ENCODE measurements around the gene ROBO2. TPM values are rescaled to one million over a fixed set of nuclear protein-coding genes. Genes with fewer than 3 reads are reported as not detected.

Gene ROBO2
- polyA plus RNA-seq, 1 of the 3 experiments (the other 2 are of a cell fraction): not detected

DNA sequence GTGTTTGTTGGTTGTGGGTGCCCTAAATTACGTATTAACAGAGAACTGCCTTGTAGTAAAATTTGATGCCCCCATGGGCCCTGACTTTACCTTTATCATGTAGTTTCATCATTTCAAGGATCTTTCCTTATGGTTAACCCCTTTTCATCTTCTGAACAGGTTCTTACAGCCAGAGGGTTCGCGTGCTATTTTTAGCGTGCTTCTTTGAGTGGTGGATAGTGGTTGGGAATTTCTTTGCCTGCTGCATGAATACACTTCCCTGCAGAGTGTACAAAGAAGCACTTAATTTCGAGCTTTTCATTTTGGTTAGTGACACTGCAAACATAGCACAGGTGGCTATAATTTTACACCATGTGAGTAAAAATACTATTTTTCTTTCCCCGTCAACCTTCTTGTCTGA is 231.8 kb downstream of the ROBO2 start:
- no peak overlapping the region for H3K27ac ChIP-seq (ENCODE audit: low read depth in 2 of 2, low read length in 1 of 2)
- POLR2A ChIA-PET: no interaction called here
- H4K20me1 ChIP-seq (ENCODE audit: insufficient read depth): no peaks in the 10 kb centered on the region
- no peak overlapping the region for H3K4me2 ChIP-seq
- no peaks in the 10 kb centered on the region for H3K4me1 ChIP-seq (ENCODE audit: control insufficient read depth in 1 of 2, insufficient read depth in 2 of 2, low read depth in 1 of 2, low read length in 1 of 2)
- no peak overlapping the region for H3K4me3 ChIP-seq (ENCODE audit: low read depth in 2 of 2, low read length in 1 of 2)
- WGBS (ENCODE audit: low lambda C conversion rate): 60% methylated on average over 6 of the region's 6 CpGs
- H3K9me3 ChIP-seq: no peaks in the 10 kb centered on the region
- H3F3A ChIP-seq (replicated peaks; ENCODE audit: insufficient read depth): no peaks in the 10 kb centered on the region
- CTCF ChIA-PET: no interaction called here
- H3K79me2 ChIP-seq (ENCODE audit: insufficient read depth): no peaks in the 10 kb centered on the region
- H3K36me3 ChIP-seq (replicated peaks in 1 of 2; ENCODE audit: control insufficient read depth in 1 of 2, insufficient read depth in 2 of 2, low read length in 1 of 2): no peaks in the 10 kb centered on the region
- H3K9ac ChIP-seq: no peak overlapping the region
- H3K27me3 ChIP-seq (ENCODE audit: insufficient read depth): no peaks in the 10 kb centered on the region
- DNase-seq: no peak
- H3K9me2 ChIP-seq: no peaks in the 10 kb centered on the region
- TF ChIP-seq YY1 (IDR thresholded peaks at IDR 0.05; ENCODE audit: low read depth) (no peak), FOXM1 (IDR thresholded peaks at IDR 0.05; ENCODE audit: low read depth) (no peak), FOSL2 (IDR thresholded peaks at IDR 0.05; ENCODE audit: borderline replicate concordance, low read depth) (no peak)
- TF ChIP-seq, protein P1, sequence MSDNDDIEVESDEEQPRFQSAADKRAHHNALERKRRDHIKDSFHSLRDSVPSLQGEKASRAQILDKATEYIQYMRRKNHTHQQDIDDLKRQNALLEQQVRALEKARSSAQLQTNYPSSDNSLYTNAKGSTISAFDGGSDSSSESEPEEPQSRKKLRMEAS (IDR thresholded peaks at IDR 0.05; ENCODE audit: low read depth): no peak
- no peak overlapping the region for H2AFZ ChIP-seq (ENCODE audit: low read depth)

DNA sequence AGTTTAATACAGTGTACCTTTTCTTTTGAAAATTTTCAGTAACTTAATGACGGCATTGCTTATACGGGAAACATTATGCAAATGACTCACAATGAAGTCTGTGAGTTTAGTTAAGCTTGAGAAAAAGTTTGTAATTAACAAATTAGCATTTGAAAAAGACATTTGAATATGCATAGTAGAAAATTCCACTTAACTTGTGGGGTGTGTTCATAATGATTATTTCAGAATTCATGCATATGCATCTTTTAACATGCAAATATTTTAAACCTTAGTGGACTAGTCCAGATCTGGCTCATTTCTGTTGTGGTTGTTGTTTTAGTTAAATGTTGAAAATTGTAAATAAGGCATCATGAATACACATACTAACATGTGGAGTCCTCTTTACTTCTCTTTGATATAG is 239.4 kb downstream of the ROBO2 start:
- WGBS (ENCODE audit: low lambda C conversion rate): 80% methylated on average over 2 of the region's 2 CpGs
- H3K9me3 ChIP-seq: no peaks in the 10 kb centered on the region

More for the DNA sequence above, 239.4 kb downstream of the ROBO2 start:
- ChIA-PET CTCF (no interaction called here), POLR2A (no interaction called here)
- no peak for DNase-seq
- Histone ChIP-seq H2AFZ (ENCODE audit: low read depth) (no peak overlapping the region), H3F3A (replicated peaks; ENCODE audit: insufficient read depth) (no peaks in the 10 kb centered on the region), H3K9ac (no peak overlapping the region), H3K9me2 (no peaks in the 10 kb centered on the region), H3K4me2 (no peak overlapping the region), H3K27ac (ENCODE audit: low read depth in 2 of 2, low read length in 1 of 2) (no peak overlapping the region), H3K4me3 (ENCODE audit: low read depth in 2 of 2, low read length in 1 of 2) (no peak overlapping the region), H3K36me3 (replicated peaks in 1 of 2; ENCODE audit: control insufficient read depth in 1 of 2, insufficient read depth in 2 of 2, low read length in 1 of 2) (no peaks in the 10 kb centered on the region), H3K27me3 (ENCODE audit: insufficient read depth) (no peaks in the 10 kb centered on the region), H3K79me2 (ENCODE audit: insufficient read depth) (no peaks in the 10 kb centered on the region), H4K20me1 (ENCODE audit: insufficient read depth) (no peaks in the 10 kb centered on the region), H3K4me1 (ENCODE audit: control insufficient read depth in 1 of 2, insufficient read depth in 2 of 2, low read depth in 1 of 2, low read length in 1 of 2) (peaks cover 0 to 3% of the 10 kb centered on the region in 2 experiments; a peak in 2 of 4 replicates)
- TF ChIP-seq RAD21 (IDR thresholded peaks at IDR 0.05; ENCODE audit: low read length): no peak
- TF ChIP-seq, protein P1 (IDR thresholded peaks at IDR 0.05; ENCODE audit: low read depth): no peak
- no peak for TF ChIP-seq GABPA (IDR thresholded peaks at IDR 0.05; ENCODE audit: low read depth)
- no peak for TF ChIP-seq FOSL2 (IDR thresholded peaks at IDR 0.05; ENCODE audit: borderline replicate concordance, low read depth)
- TF ChIP-seq MXI1 (IDR thresholded peaks at IDR 0.05; ENCODE audit: low read depth, low read length): no peak
- no peak for TF ChIP-seq NFIC (IDR thresholded peaks at IDR 0.05; ENCODE audit: borderline replicate concordance)
- TF ChIP-seq POLR2AphosphoS5 (IDR thresholded peaks at IDR 0.05; ENCODE audit: low read depth, low read length): no peak
- no peak for TF ChIP-seq GATA2 (CRISPR knock-in tag; IDR thresholded peaks at IDR 0.05)
- TF ChIP-seq, protein P2, sequence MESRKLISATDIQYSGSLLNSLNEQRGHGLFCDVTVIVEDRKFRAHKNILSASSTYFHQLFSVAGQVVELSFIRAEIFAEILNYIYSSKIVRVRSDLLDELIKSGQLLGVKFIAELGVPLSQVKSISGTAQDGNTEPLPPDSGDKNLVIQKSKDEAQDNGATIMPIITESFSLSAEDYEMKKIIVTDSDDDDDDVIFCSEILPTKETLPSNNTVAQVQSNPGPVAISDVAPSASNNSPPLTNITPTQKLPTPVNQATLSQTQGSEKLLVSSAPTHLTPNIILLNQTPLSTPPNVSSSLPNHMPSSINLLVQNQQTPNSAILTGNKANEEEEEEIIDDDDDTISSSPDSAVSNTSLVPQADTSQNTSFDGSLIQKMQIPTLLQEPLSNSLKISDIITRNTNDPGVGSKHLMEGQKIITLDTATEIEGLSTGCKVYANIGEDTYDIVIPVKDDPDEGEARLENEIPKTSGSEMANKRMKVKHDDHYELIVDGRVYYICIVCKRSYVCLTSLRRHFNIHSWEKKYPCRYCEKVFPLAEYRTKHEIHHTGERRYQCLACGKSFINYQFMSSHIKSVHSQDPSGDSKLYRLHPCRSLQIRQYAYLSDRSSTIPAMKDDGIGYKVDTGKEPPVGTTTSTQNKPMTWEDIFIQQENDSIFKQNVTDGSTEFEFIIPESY (IDR thresholded peaks at IDR 0.05; ENCODE audit: borderline replicate concordance, low read depth): no peak
- no peak for TF ChIP-seq TEAD4 (IDR thresholded peaks at IDR 0.05; ENCODE audit: borderline replicate concordance, insufficient read depth)
- no peak for TF ChIP-seq FOXJ3 (CRISPR knock-in tag; IDR thresholded peaks at IDR 0.05)
- TF ChIP-seq FOXM1 (IDR thresholded peaks at IDR 0.05; ENCODE audit: low read depth): no peak
- TF ChIP-seq TCF12 (IDR thresholded peaks at IDR 0.05): no peak
- TF ChIP-seq, protein P3, sequence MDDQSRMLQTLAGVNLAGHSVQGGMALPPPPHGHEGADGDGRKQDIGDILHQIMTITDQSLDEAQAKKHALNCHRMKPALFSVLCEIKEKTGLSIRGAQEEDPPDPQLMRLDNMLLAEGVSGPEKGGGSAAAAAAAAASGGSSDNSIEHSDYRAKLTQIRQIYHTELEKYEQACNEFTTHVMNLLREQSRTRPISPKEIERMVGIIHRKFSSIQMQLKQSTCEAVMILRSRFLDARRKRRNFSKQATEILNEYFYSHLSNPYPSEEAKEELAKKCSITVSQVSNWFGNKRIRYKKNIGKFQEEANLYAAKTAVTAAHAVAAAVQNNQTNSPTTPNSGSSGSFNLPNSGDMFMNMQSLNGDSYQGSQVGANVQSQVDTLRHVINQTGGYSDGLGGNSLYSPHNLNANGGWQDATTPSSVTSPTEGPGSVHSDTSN (IDR thresholded peaks at IDR 0.05): no peak
- no peak for TF ChIP-seq RCOR1 (IDR thresholded peaks at IDR 0.05; ENCODE audit: low read length)

Measured in SK-N-SH (cell line).